ENCODE results near the gene UNC5B. TPM values are rescaled to one million over a fixed set of nuclear protein-coding genes. Genes with fewer than 3 reads are reported as not detected.

Gene UNC5B
- total RNA-seq, 1 experiment from 2014 or later = 22.0 TPM

Other genes starting within 250 kb of the UNC5B start
- 5.9 TPM for gene SLC29A3, start 106.7 kb downstream of the UNC5B start, total RNA-seq (2021; ENCODE audit: unreplicated experiment)
- gene CDH23, start 184.3 kb downstream of the UNC5B start, total RNA-seq (2021; ENCODE audit: unreplicated experiment) = not detected

All from HCT116 (cell line).